B cell (primary cell): ENCODE data around the gene UBE2F. TPM values are rescaled to one million over a fixed set of nuclear protein-coding genes. Genes with fewer than 3 reads are reported as not detected.

Source experiments
- ATAC-seq: fragments of 200-7000 bp; cut with Tn5 transposase; one replicate; pipeline ENCODE4 v1.10.0; 2021; ENCODE audit warnings: low read depth, mild to moderate bottlenecking, moderate number of reproducible peaks, moderate library complexity
- CTCF ChIA-PET: fragments of 350-600 bp; sonication (Branson Sonifier 250); formaldehyde crosslinking; loops from one replicate; lab custom pipeline; 2021; ENCODE audit warnings: antibody characterized with exemption, inconsistent platforms; lab: Charles Lee
- POLR2A ChIA-PET: fragments of 350-600 bp; sonication (Branson Sonifier 250); formaldehyde crosslinking; loops from one replicate; lab custom pipeline; 2021; ENCODE audit warnings: antibody characterized with exemption; lab: Charles Lee
- DNase-seq: peaks from one replicate; pipeline ENCODE4 v3.0.0; 2013
- H2AFZ ChIP-seq: 2 replicates; pipeline ENCODE4 v1.6.1; 2012; ENCODE audit warnings: mild to moderate bottlenecking, low read depth, low read length; ENCODE audit not compliant: insufficient read depth, poor library complexity, severe bottlenecking
- H3K27ac ChIP-seq, 2 donors: 1 replicate in 1 of 2; 2 replicates in 1 of 2; pipeline ENCODE4 v1.5.1; 2012 to 2013; ENCODE audit warnings: low read length in 2 of 2, mild to moderate bottlenecking in 2 of 2, moderate library complexity in 1 of 2
- H3K27me3 ChIP-seq, 4 experiments: fragments of 200-600 bp in 1 of 4; sonication (generic) in 1 of 4; replicated peaks in 1 of 4; 1 replicate in 2 of 4; 2 replicates in 2 of 4; pipeline versions ENCODE4 v1.6.1 to v1.7.0; 2013 to 2016; ENCODE audit warnings: low read length in 3 of 4, mild to moderate bottlenecking in 2 of 4, mixed read lengths in 1 of 4, moderate library complexity in 1 of 4; ENCODE audit not compliant: insufficient read depth in 4 of 4, control insufficient read depth in 3 of 4; ENCODE audit errors: control extremely low read depth in 1 of 4
- H3K36me3 ChIP-seq, 2 experiments: replicated peaks in 1 of 2; 1 replicate in 1 of 2; 2 replicates in 1 of 2; pipeline versions ENCODE4 v1.6.1 to v1.7.1; 2013; ENCODE audit warnings: low read length in 1 of 2; ENCODE audit not compliant: insufficient read depth in 2 of 2, control insufficient read depth in 1 of 2; ENCODE audit errors: control extremely low read depth in 1 of 2, extremely low read depth in 1 of 2
- H3K4me1 ChIP-seq, 2 donors: fragments of 200-600 bp in 1 of 2; sonication (generic) in 1 of 2; 1 replicate in 1 of 2; 2 replicates in 1 of 2; pipeline versions ENCODE4 v1.5.1 to v1.6.1; 2013 to 2017; ENCODE audit warnings: low read length in 2 of 2; ENCODE audit not compliant: control insufficient read depth in 2 of 2, insufficient read depth in 2 of 2
- H3K4me2 ChIP-seq: replicated peaks from 2 replicates; pipeline ENCODE3; 2012; ENCODE audit warnings: mild to moderate bottlenecking, low read depth, low read length; ENCODE audit not compliant: poor library complexity, severe bottlenecking
- H3K4me3 ChIP-seq, 5 experiments: fragments of 200-600 bp in 1 of 5; sonication (generic) in 1 of 5; 1 replicate in 3 of 5; 2 replicates in 2 of 5; pipeline versions ENCODE4 v1.5.1 to v1.7.0; 2011 to 2016; ENCODE audit warnings: low read length in 4 of 5, mild to moderate bottlenecking in 4 of 5, low read depth in 2 of 5, control low read depth in 1 of 5, moderate library complexity in 1 of 5; ENCODE audit not compliant: insufficient read depth in 1 of 5; ENCODE audit errors: control extremely low read depth in 1 of 5, extremely low read depth in 1 of 5
- H3K79me2 ChIP-seq: fragments of 200-600 bp; sonication (generic); one replicate; pipeline ENCODE4 v1.6.0; 2016; ENCODE audit warnings: low read length; ENCODE audit not compliant: control insufficient read depth, insufficient read depth
- H3K9ac ChIP-seq: fragments of 200-600 bp; sonication (generic); 2 replicates; pipeline ENCODE4 v1.6.1; 2017; ENCODE audit warnings: mild to moderate bottlenecking, low read length, moderate library complexity
- H3K9me3 ChIP-seq, 3 donors: one replicate each; pipeline versions ENCODE4 v1.6.1 to v1.7.1; 2013; ENCODE audit warnings: low read length in 2 of 3; ENCODE audit not compliant: control insufficient read depth in 2 of 3, insufficient read depth in 1 of 3; ENCODE audit errors: control extremely low read depth in 1 of 3
- H4K20me1 ChIP-seq: 2 replicates; pipeline ENCODE4 v1.6.0; 2012; ENCODE audit warnings: mild to moderate bottlenecking, low read length; ENCODE audit not compliant: insufficient read depth, control insufficient read depth, poor library complexity, severe bottlenecking
- H3K27ac Mint-ChIP-seq: one replicate; pipeline ENCODE4 v1.8.0; 2021; ENCODE audit warnings: mixed read lengths
- H3K27me3 Mint-ChIP-seq: one replicate; pipeline ENCODE4 v1.8.0; 2021; ENCODE audit warnings: mixed read lengths
- H3K4me1 Mint-ChIP-seq: one replicate; pipeline ENCODE4 v1.8.0; 2021; ENCODE audit warnings: mixed read lengths
- H3K4me3 Mint-ChIP-seq: one replicate; pipeline ENCODE4 v1.8.0; 2021; ENCODE audit warnings: mixed read lengths
- H3K9me3 Mint-ChIP-seq: one replicate; pipeline ENCODE4 v1.8.0; 2022; ENCODE audit warnings: mixed read lengths; ENCODE audit not compliant: insufficient read depth
- EZH2 ChIP-seq: IDR thresholded peaks from 2 replicates; pipeline ENCODE4 v1.6.1; 2012; ENCODE audit warnings: borderline replicate concordance, low read depth, mild to moderate bottlenecking, moderate library complexity, low read length; ENCODE audit not compliant: insufficient read depth, poor library complexity, severe bottlenecking
- WGBS: methylation state at CpG from one replicate; pipeline ENCODE4 v1.1.5; 2013; ENCODE audit warnings: missing lambda C conversion rate; ENCODE audit not compliant: insufficient coverage; 5-methylcytosine and 5-hydroxymethylcytosine counted together
- intact Hi-C: fragments of 100-400 bp; cut with micrococcal nuclease; formaldehyde crosslinking; loops from one replicate; pipeline ENCODE4 v1.10.0; 2022
- polyA plus RNA-seq: library from polyadenylated mRNA; depleted of rRNA; stranded (reverse); fragments of >200 nt; gene quantifications from 2 replicates; pipeline ENCODE4 v1.2.3, GENCODE V29; 2012
- total RNA-seq, 2 donors: library from RNA; stranded (reverse); fragments of 120-200 nt in 1 of 2; gene quantifications; 1 replicate in 1 of 2; 2 replicates in 1 of 2; pipeline versions ENCODE4 v1.2.3 to v1.2.4, GENCODE V29; 2013 to 2022
- TF ChIP-seq, protein P1 (sequence below): fragments of 200-600 bp; IDR thresholded peaks from one replicate; pipeline ENCODE4 v1.8.0; 2022; ENCODE audit warnings: antibody characterized with exemption, mild to moderate bottlenecking

UBE2F gene
- total and polyA plus RNA-seq, 2 donors (not counting 1 experiment from before 2014, with no cell fraction given), result 22.5 to 57.6 TPM

DNA sequence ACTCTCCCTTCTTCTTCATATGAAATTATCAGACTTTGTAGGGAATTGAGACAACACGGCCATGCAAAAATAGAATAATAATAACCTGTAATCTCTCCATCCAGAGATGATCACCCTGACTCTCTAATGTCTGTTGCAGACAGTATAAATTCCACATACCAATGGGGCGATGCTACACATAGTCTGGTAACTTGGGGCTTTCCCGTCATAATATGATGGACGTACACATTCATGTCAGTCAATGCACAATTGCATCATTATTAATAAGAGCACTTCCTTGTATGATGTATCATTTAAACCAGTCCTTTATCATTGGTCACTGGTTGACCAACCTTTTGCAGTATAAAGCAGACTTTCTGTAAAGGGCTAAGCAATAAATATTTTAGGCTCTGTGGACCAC is 54.5 kb downstream of the UBE2F start:
- no peaks in the 10 kb centered on the region for H3K27me3 Mint-ChIP-seq
- 100% methylated on average over 2 of the region's 4 CpGs for WGBS
- Histone ChIP-seq H4K20me1 (no peaks in the 10 kb centered on the region), H3K4me1 (no peaks in the 10 kb centered on the region), H3K9me3 (no peaks in the 10 kb centered on the region), H2AFZ (no peak overlapping the region), H3K79me2 (no peaks in the 10 kb centered on the region), H3K27me3 (no peaks in the 10 kb centered on the region), H3K36me3 (peaks cover 0 to 24% of the 10 kb centered on the region in 2 experiments), H3K4me2 (no peak overlapping the region), H3K27ac (no peak overlapping the region), H3K9ac (no peak overlapping the region), H3K4me3 (no peak overlapping the region)
- H3K4me1 Mint-ChIP-seq, result peaks cover 2% of the 10 kb centered on the region
- H3K27ac Mint-ChIP-seq, result no peak overlapping the region
- POLR2A ChIA-PET, result no interaction called here
- intact Hi-C loops, result no loop called here
- H3K4me3 Mint-ChIP-seq, result no peak overlapping the region
- H3K9me3 Mint-ChIP-seq, result no peaks in the 10 kb centered on the region
- CTCF ChIA-PET, result no interaction called here
- no peak for ATAC-seq
- no peak for TF ChIP-seq EZH2
- DNase-seq, result no peak

DNA sequence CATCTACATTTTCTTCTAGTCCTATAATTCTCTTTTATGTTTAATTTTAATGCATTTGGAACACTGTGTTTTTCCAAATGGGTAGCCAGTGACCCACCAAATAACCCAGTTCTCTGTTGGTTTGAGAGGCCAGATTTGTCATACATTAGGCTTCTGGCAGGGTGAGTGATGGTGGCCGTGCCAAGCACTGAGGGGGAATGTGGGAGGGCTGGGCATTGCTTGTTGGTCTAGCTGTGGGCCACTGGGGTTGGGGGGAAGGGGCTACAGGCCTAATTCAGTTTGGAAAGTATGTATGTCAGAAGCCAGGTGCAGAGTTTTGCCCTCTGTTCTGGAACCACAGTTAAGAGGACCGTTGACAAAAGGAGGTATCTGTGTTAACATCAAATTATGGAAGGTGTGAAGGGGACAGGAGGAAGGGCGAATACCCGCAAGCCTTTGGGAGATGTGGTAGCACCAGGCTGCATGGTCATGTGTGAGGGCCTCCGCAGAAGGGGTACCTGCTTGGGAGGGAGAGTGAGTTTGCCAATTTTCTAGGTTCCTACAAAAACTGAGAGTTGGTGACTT is 55.9 kb downstream of the UBE2F start:
- Histone ChIP-seq H4K20me1 (no peaks in the 10 kb centered on the region), H3K36me3 (peaks cover 0 to 26% of the 10 kb centered on the region in 2 experiments)
- no peaks in the 10 kb centered on the region for H3K27me3 Mint-ChIP-seq

More for the DNA sequence above, 55.9 kb downstream of the UBE2F start:
- H3K4me3 ChIP-seq, result no peak overlapping the region
- H3K4me2 ChIP-seq, result no peak overlapping the region
- DNase-seq (no peak), ATAC-seq (no peak)
- H3K79me2 ChIP-seq, result no peaks in the 10 kb centered on the region
- intact Hi-C loops, result no loop called here
- no peak overlapping the region for H2AFZ ChIP-seq
- no peaks in the 10 kb centered on the region for H3K9me3 Mint-ChIP-seq
- ChIA-PET POLR2A (no interaction called here), CTCF (no interaction called here)
- H3K27ac ChIP-seq, result no peak overlapping the region
- no peaks in the 10 kb centered on the region for H3K4me1 Mint-ChIP-seq
- H3K4me3 Mint-ChIP-seq, result no peak overlapping the region
- H3K27ac Mint-ChIP-seq, result no peak overlapping the region
- TF ChIP-seq, protein P1, sequence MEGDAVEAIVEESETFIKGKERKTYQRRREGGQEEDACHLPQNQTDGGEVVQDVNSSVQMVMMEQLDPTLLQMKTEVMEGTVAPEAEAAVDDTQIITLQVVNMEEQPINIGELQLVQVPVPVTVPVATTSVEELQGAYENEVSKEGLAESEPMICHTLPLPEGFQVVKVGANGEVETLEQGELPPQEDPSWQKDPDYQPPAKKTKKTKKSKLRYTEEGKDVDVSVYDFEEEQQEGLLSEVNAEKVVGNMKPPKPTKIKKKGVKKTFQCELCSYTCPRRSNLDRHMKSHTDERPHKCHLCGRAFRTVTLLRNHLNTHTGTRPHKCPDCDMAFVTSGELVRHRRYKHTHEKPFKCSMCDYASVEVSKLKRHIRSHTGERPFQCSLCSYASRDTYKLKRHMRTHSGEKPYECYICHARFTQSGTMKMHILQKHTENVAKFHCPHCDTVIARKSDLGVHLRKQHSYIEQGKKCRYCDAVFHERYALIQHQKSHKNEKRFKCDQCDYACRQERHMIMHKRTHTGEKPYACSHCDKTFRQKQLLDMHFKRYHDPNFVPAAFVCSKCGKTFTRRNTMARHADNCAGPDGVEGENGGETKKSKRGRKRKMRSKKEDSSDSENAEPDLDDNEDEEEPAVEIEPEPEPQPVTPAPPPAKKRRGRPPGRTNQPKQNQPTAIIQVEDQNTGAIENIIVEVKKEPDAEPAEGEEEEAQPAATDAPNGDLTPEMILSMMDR, result no peak
- no peak for TF ChIP-seq EZH2
- H3K4me1 ChIP-seq, result no peaks in the 10 kb centered on the region
- H3K9me3 ChIP-seq, result no peaks in the 10 kb centered on the region
- H3K9ac ChIP-seq, result no peak overlapping the region
- WGBS, result 89% methylated on average over 4 of the region's 5 CpGs
- H3K27me3 ChIP-seq, result no peaks in the 10 kb centered on the region
